ENCODE measurements around the gene ASXL3. TPM values are rescaled to one million over a fixed set of nuclear protein-coding genes. Genes with fewer than 3 reads are reported as not detected.

ASXL3 gene
- total RNA-seq, 1 donor from 2014 or later: 23.0 TPM

GRCh38 chr18:33716061-33716683, 138.2 kb downstream of the ASXL3 start:
- Mint-ChIP-seq H3K27me3 (no peaks in the 10 kb centered on the region), H3K27ac (no peak overlapping the region), H3K4me1 (ENCODE audit: low read depth) (no peaks in the 10 kb centered on the region), H3K36me3 (ENCODE audit: insufficient read depth) (peaks cover 14% of the 10 kb centered on the region), H3K9me3 (ENCODE audit: low read depth) (no peaks in the 10 kb centered on the region), H3K4me3 (ENCODE audit: low read depth) (no peak overlapping the region)
- TF ChIP-seq, protein P1, sequence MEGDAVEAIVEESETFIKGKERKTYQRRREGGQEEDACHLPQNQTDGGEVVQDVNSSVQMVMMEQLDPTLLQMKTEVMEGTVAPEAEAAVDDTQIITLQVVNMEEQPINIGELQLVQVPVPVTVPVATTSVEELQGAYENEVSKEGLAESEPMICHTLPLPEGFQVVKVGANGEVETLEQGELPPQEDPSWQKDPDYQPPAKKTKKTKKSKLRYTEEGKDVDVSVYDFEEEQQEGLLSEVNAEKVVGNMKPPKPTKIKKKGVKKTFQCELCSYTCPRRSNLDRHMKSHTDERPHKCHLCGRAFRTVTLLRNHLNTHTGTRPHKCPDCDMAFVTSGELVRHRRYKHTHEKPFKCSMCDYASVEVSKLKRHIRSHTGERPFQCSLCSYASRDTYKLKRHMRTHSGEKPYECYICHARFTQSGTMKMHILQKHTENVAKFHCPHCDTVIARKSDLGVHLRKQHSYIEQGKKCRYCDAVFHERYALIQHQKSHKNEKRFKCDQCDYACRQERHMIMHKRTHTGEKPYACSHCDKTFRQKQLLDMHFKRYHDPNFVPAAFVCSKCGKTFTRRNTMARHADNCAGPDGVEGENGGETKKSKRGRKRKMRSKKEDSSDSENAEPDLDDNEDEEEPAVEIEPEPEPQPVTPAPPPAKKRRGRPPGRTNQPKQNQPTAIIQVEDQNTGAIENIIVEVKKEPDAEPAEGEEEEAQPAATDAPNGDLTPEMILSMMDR (IDR thresholded peaks at IDR 0.05; ENCODE audit: unreplicated experiment): no peak
- DNase-seq (ENCODE audit: low spot score, unreplicated experiment): no peak

DNA sequence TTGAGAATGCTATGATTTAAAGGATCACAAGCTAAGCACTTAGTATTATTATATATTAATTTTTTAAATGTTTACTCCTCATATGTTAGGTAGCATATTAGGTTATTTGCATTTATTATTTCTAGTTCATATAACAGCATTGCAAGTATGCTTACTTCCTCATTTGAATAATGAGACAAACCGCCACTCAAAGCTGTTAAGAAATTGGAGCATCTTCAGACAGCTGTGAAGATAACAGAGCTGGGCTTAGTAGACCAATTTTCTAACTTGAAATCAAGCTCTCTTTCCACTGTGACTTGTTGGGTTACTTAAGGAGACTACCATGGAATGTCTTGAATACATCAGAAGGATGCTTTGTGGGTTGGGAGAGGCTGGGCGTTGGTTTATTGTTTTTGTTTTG, 139.3 kb downstream of the ASXL3 start:
- Mint-ChIP-seq H3K27me3 (no peaks in the 10 kb centered on the region), H3K36me3 (ENCODE audit: insufficient read depth) (peaks cover 14% of the 10 kb centered on the region), H3K27ac (no peak overlapping the region), H3K4me3 (ENCODE audit: low read depth) (no peak overlapping the region), H3K9me3 (ENCODE audit: low read depth) (peaks cover 4% of the 10 kb centered on the region), H3K4me1 (ENCODE audit: low read depth) (no peaks in the 10 kb centered on the region)
- TF ChIP-seq, protein P1 (IDR thresholded peaks at IDR 0.05; ENCODE audit: unreplicated experiment): no peak
- no peak for DNase-seq (ENCODE audit: low spot score, unreplicated experiment)

DNA sequence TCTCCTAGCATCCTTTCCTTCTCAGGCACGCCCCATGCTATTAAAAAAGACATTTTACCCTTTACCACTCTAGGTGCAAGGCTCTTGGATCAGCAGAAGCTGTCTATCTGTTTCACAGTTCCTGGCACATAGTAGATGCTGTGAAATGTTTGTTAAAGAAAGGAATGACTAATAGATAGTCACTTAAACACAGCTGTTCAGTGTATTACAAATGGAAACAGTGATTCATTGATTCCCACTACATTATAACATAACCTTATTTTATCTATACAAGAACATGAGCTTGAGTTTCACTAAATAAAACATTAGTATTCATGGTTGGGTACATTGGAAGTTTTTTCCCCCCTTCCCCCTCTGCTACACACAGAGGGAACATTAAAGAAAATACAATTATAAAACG, 142.1 kb downstream of the ASXL3 start:
- no peak for DNase-seq (ENCODE audit: low spot score, unreplicated experiment)
- H3K4me3 Mint-ChIP-seq (ENCODE audit: low read depth): no peak overlapping the region
- H3K4me1 Mint-ChIP-seq (ENCODE audit: low read depth): no peaks in the 10 kb centered on the region
- H3K27ac Mint-ChIP-seq: no peak overlapping the region
- H3K36me3 Mint-ChIP-seq (ENCODE audit: insufficient read depth): peaks cover 5% of the 10 kb centered on the region
- H3K27me3 Mint-ChIP-seq: no peaks in the 10 kb centered on the region
- peaks cover 8% of the 10 kb centered on the region for H3K9me3 Mint-ChIP-seq (ENCODE audit: low read depth)
- TF ChIP-seq, protein P1 (IDR thresholded peaks at IDR 0.05; ENCODE audit: unreplicated experiment): no peak

DNA sequence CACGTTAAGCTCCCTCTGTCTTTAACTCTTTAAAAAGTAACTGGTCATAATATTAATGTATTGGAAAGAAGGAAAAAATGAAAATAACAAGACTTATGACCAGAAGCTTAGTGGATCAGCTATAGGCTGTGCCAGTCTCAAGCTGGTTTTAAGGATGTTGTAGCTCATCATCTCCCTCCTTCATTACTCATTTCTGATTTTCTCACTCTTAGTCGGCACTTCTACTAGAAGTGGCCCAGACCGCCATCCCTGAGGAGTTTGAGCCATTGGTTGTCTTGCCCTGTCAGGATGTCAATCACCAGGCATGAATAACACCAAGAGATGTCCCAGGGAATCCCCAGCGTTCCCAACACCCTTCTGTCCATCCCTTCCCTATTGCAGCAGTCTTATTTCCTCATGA, 151.5 kb downstream of the ASXL3 start:
- Mint-ChIP-seq H3K4me1 (ENCODE audit: low read depth) (no peaks in the 10 kb centered on the region), H3K27me3 (no peaks in the 10 kb centered on the region), H3K27ac (no peak overlapping the region), H3K9me3 (ENCODE audit: low read depth) (no peaks in the 10 kb centered on the region), H3K4me3 (ENCODE audit: low read depth) (no peak overlapping the region), H3K36me3 (ENCODE audit: insufficient read depth) (no peaks in the 10 kb centered on the region)
- DNase-seq (ENCODE audit: low spot score, unreplicated experiment): no peak
- TF ChIP-seq, protein P1 (IDR thresholded peaks at IDR 0.05; ENCODE audit: unreplicated experiment): no peak

DNA sequence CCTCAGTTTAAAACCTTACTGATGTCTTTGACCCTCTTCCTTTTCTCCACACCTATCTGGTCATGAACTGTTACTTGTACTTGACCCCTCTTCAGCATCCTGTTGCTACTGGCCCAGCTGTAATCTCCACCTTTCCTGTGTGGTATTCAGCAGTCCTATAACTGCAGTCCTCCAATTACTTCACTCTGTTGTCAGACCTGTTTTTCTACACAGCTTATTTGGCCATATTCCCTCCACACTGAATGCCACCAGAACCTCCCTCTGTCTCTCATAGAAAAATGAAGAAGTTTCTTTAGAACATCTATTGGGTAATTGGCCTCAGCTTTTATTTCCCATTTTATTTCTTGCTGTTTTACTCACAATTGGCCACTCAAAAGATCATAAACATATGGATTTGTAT, 155.4 kb downstream of the ASXL3 start:
- H3K36me3 Mint-ChIP-seq (ENCODE audit: insufficient read depth): peaks cover 3% of the 10 kb centered on the region
- H3K4me3 Mint-ChIP-seq (ENCODE audit: low read depth): no peak overlapping the region
- peaks cover 4% of the 10 kb centered on the region for H3K4me1 Mint-ChIP-seq (ENCODE audit: low read depth)
- DNase-seq (ENCODE audit: low spot score, unreplicated experiment): no peak
- H3K27me3 Mint-ChIP-seq: no peaks in the 10 kb centered on the region
- H3K9me3 Mint-ChIP-seq (ENCODE audit: low read depth): no peaks in the 10 kb centered on the region
- TF ChIP-seq, protein P1 (IDR thresholded peaks at IDR 0.05; ENCODE audit: unreplicated experiment): no peak
- H3K27ac Mint-ChIP-seq: no peak overlapping the region

Data from progenitor cell of endocrine pancreas (in vitro differentiated cells).